ENCODE data around the gene SERPINI1.

Gene SERPINI1

GRCh38 chr3:167734498-167735232 lies 856 bp upstream of the SERPINI1 start, which contains the start of gene PDCD10:
TSS of gene PDCD10 (minus strand) at chr3:167734892. CDS start at chr3:167720157, 14,735 bp downstream.
- DNase-seq (ENCODE audit: low spot score): peak; percentile 95

- no peak for DNase-seq (ENCODE audit: low spot score)
Observed at GRCh38 chr3:167736264-167736787, 805 bp downstream of the SERPINI1 start.

- no peak for DNase-seq (ENCODE audit: low spot score)
Observed at GRCh38 chr3:167736997-167737396, 1.5 kb downstream of the SERPINI1 start.

GRCh38 chr3:167738037-167738436 lies 2.5 kb downstream of the SERPINI1 start:
- DNase-seq (ENCODE audit: low spot score): no peak

GRCh38 chr3:167739190-167739810 lies 3.8 kb downstream of the SERPINI1 start:
- no peak for DNase-seq (ENCODE audit: low spot score)

GRCh38 chr3:167740961-167741587 lies 5.6 kb downstream of the SERPINI1 start:
- peak; percentile 18 for DNase-seq (ENCODE audit: low spot score)

- no peak for DNase-seq (ENCODE audit: low spot score)
Observed at GRCh38 chr3:167742338-167742737, 6.8 kb downstream of the SERPINI1 start.

- no peak for DNase-seq (ENCODE audit: low spot score)
Observed at GRCh38 chr3:167743799-167744198, 8.3 kb downstream of the SERPINI1 start.

- no peak for DNase-seq (ENCODE audit: low spot score)
Observed at GRCh38 chr3:167749209-167749608, 13.7 kb downstream of the SERPINI1 start.

GRCh38 chr3:167749728-167750127 lies 14.2 kb downstream of the SERPINI1 start:
- no peak for DNase-seq (ENCODE audit: low spot score)

- no peak for DNase-seq (ENCODE audit: low spot score)
Observed at GRCh38 chr3:167750272-167750971, 14.9 kb downstream of the SERPINI1 start.

GRCh38 chr3:167754049-167754448 lies 18.5 kb downstream of the SERPINI1 start:
- no peak for DNase-seq (ENCODE audit: low spot score)

GRCh38 chr3:167761302-167761701 lies 25.8 kb downstream of the SERPINI1 start:
- DNase-seq (ENCODE audit: low spot score): no peak

- DNase-seq (ENCODE audit: low spot score): no peak
Observed at GRCh38 chr3:167762296-167762695, 26.8 kb downstream of the SERPINI1 start.

GRCh38 chr3:167772992-167773391 lies 37.5 kb downstream of the SERPINI1 start:
- DNase-seq (ENCODE audit: low spot score): no peak

GRCh38 chr3:167773584-167773983 lies 38.1 kb downstream of the SERPINI1 start:
- no peak for DNase-seq (ENCODE audit: low spot score)

- no peak for DNase-seq (ENCODE audit: low spot score)
Observed at GRCh38 chr3:167776066-167776685, 40.7 kb downstream of the SERPINI1 start.

- DNase-seq (ENCODE audit: low spot score): no peak
Observed at GRCh38 chr3:167777356-167777755, 41.8 kb downstream of the SERPINI1 start.

GRCh38 chr3:167780214-167780883 lies 44.8 kb downstream of the SERPINI1 start:
- DNase-seq (ENCODE audit: low spot score): no peak

- DNase-seq (ENCODE audit: low spot score): no peak
Observed at GRCh38 chr3:167783781-167784180, 48.3 kb downstream of the SERPINI1 start.

- no peak for DNase-seq (ENCODE audit: low spot score)
Observed at GRCh38 chr3:167785790-167786189, 50.3 kb downstream of the SERPINI1 start.
